Measurements from ENCODE around the gene CNFN.
A peak's percentile ranks its signal among the peaks of the same experiment; 100 is the strongest.

CNFN gene

GRCh38 chr19:42409477-42409876 is 19.4 kb upstream of the CNFN start:
- no peak for DNase-seq (ENCODE audit: low spot score)

- no peak for DNase-seq (ENCODE audit: low spot score)
These were observed 17.7 kb upstream of the CNFN start for GRCh38 chr19:42407816-42408175.

GRCh38 chr19:42407085-42407815 is 17.2 kb upstream of the CNFN start:
- DNase-seq (ENCODE audit: low spot score), result no peak

GRCh38 chr19:42406111-42406510 is 16.0 kb upstream of the CNFN start:
- no peak for DNase-seq (ENCODE audit: low spot score)

- no peak for DNase-seq (ENCODE audit: low spot score)
These were observed 13.5 kb upstream of the CNFN start for GRCh38 chr19:42403586-42403985.

- DNase-seq (ENCODE audit: low spot score), result no peak
These were observed 12.4 kb upstream of the CNFN start for GRCh38 chr19:42402376-42403116.

- peak; percentile 76 for DNase-seq (ENCODE audit: low spot score)
These were observed 11.5 kb upstream of the CNFN start for GRCh38 chr19:42401365-42402303.

GRCh38 chr19:42400404-42400803 is 10.3 kb upstream of the CNFN start:
- no peak for DNase-seq (ENCODE audit: low spot score)

GRCh38 chr19:42397263-42398166 is 7.4 kb upstream of the CNFN start:
- DNase-seq (ENCODE audit: low spot score), result no peak

- peak; percentile 98 for DNase-seq (ENCODE audit: low spot score)
These were observed 6.5 kb upstream of the CNFN start for GRCh38 chr19:42396381-42397262.

GRCh38 chr19:42394751-42395150 is 4.7 kb upstream of the CNFN start:
- DNase-seq (ENCODE audit: low spot score), result no peak

- no peak for DNase-seq (ENCODE audit: low spot score)
These were observed 2.1 kb upstream of the CNFN start for GRCh38 chr19:42392165-42392564.

- DNase-seq (ENCODE audit: low spot score), result no peak
These were observed 1.1 kb downstream of the CNFN start for GRCh38 chr19:42388851-42389489.

GRCh38 chr19:42386974-42387707 is 3.0 kb downstream of the CNFN start:
- DNase-seq (ENCODE audit: low spot score), result peak; percentile 49

GRCh38 chr19:42380155-42380554 is 9.9 kb downstream of the CNFN start:
- no peak for DNase-seq (ENCODE audit: low spot score)

GRCh38 chr19:42378225-42379215 is 11.6 kb downstream of the CNFN start:
- DNase-seq (ENCODE audit: low spot score), result no peak

- no peak for DNase-seq (ENCODE audit: low spot score)
These were observed 13.9 kb downstream of the CNFN start for GRCh38 chr19:42376177-42376555.
